Stomach (tissue), 9 donors: Measurements from ENCODE around the gene GZMM. TPM values are rescaled to one million over a fixed set of nuclear protein-coding genes. Genes with fewer than 3 reads are reported as not detected.
A peak's percentile ranks its signal among the peaks of the same experiment; 100 is the strongest.

ENCODE experiments used
- DNase-seq, 2 donors: peaks; one replicate each; pipeline versions ENCODE4 v3.0.0 to v3.0.0-alpha.2; 2013 to 2019
- H3K27ac ChIP-seq, 5 donors: fragments of 200-600 bp in 4 of 5; sonication (generic) in 4 of 5; one replicate each; pipeline ENCODE4 v1.5.1; 2013 to 2019; ENCODE audit warnings: mild to moderate bottlenecking in 1 of 5, moderate library complexity in 1 of 5
- H3K27me3 ChIP-seq, 3 donors: fragments of 200-600 bp; sonication (generic); one replicate each; pipeline ENCODE4 v1.5.1; 2017 to 2019; ENCODE audit warnings: mixed run types in 1 of 3
- H3K36me3 ChIP-seq, 4 donors: fragments of 200-600 bp; sonication (generic); 1 replicate in 3 of 4; 2 replicates in 1 of 4; pipeline ENCODE4 v1.5.1; 2016 to 2019
- H3K4me1 ChIP-seq, 4 donors: fragments of 200-600 bp; sonication (generic); one replicate each; pipeline ENCODE4 v1.5.1; 2016 to 2019
- H3K4me3 ChIP-seq, 4 donors: fragments of 200-600 bp; sonication (generic) in 3 of 4; one replicate each; pipeline ENCODE4 v1.5.1; 2016 to 2019; ENCODE audit warnings: mild to moderate bottlenecking in 1 of 4
- H3K9me3 ChIP-seq, 4 donors: fragments of 200-600 bp; sonication (generic); one replicate each; pipeline ENCODE4 v1.5.1; 2016 to 2019
- EP300 ChIP-seq: sonication (generic); formaldehyde crosslinking; IDR thresholded peaks from one replicate; pipeline ENCODE4 v1.6.1; 2017; ENCODE audit warnings: antibody characterized with exemption
- POLR2A ChIP-seq, 4 donors: fragments of 450-650 bp; IDR thresholded peaks; one replicate each; pipeline ENCODE4 v1.6.1; 2016; ENCODE audit warnings: antibody characterized with exemption in 4 of 4, control low read depth in 2 of 4, mild to moderate bottlenecking in 1 of 4, moderate library complexity in 1 of 4
- POLR2AphosphoS5 ChIP-seq, 3 donors: sonication (generic); formaldehyde crosslinking; IDR thresholded peaks; one replicate each; pipeline ENCODE4 v1.6.1; 2016; ENCODE audit warnings: antibody characterized with exemption in 3 of 3
- WGBS, 5 donors: extraction: QIAGEN DNeasy Blood & Tissue Kit in 3 of 5; methylation state at CpG; one replicate each; pipeline versions ENCODE4 v1.1.5 to v1.1.7; 2013 to 2018; 5-methylcytosine and 5-hydroxymethylcytosine counted together
- intact Hi-C: fragments of 100-400 bp; cut with DNase I; formaldehyde crosslinking; loops from one replicate; pipeline ENCODE4 v1.15.1; 2023; ENCODE audit warnings: low total_unique reads
- polyA plus RNA-seq, 3 donors: library from polyadenylated mRNA; stranded (reverse); fragments of 200-250 nt; gene quantifications; one replicate each; pipeline ENCODE4 v1.2.3, GENCODE V29; 2013
- total RNA-seq, 5 donors: library from RNA; depleted of rRNA; stranded (reverse); fragments of >200 nt; gene quantifications; one replicate each; pipeline versions ENCODE4 v1.1.0 to v1.2.3, GENCODE V29; 2014 to 2016
- TF ChIP-seq, protein P1 (sequence below), 7 experiments: fragments of 450-650 bp in 4 of 7; fragments of 200-600 bp in 3 of 7; sonication (generic) in 3 of 7; IDR thresholded peaks; one replicate each; pipeline ENCODE4 v1.5.1; 2016 to 2019; ENCODE audit warnings: antibody characterized with exemption in 7 of 7, control low read depth in 2 of 7, mild to moderate bottlenecking in 1 of 7
- donor health status: healthy with polysubstance abuse.
- donor health status: Bipolar disorder and iron deficiency.
- donor health status: healthy.

The GZMM gene
- total and polyA plus RNA-seq, 8 donors, result 0.37 to 6.6 (median 0.93) TPM; not detected in 3

DNA sequence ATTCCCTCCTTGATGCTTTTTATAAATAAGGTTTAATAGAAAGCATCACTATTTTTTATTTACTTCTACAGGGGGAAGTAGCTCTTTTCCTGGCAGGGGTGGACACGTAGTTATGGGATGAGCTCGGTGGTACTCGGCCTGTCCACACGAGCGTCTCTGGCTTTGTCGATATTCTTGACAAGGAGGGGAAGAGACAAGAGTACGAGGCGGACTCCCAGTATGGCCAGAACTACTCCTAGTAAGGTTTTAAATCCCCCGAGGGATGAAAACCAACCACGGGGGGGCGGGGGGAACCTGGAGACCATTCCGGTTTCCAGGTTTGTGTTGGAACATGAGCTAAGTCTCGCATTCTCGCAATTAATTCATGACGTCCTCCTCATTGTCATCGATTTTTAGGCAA, 23.0 kb downstream of the GZMM start:
- Histone ChIP-seq H3K36me3 (no peaks in the 10 kb centered on the region), H3K27me3 (no peaks in the 10 kb centered on the region), H3K27ac (peak overlapping the region in 4 of 5 donors; percentile 48 to 85 (median 71)), H3K4me3 (no peak overlapping the region), H3K9me3 (no peaks in the 10 kb centered on the region), H3K4me1 (peaks cover 4 to 20% (median 11%) of the 10 kb centered on the region in 4 donors)
- 80 to 90% (median 88%) methylated on average over 16 of the region's 16 CpGs for WGBS, 5 donors
- TF ChIP-seq EP300, result no peak
- TF ChIP-seq, protein P1, sequence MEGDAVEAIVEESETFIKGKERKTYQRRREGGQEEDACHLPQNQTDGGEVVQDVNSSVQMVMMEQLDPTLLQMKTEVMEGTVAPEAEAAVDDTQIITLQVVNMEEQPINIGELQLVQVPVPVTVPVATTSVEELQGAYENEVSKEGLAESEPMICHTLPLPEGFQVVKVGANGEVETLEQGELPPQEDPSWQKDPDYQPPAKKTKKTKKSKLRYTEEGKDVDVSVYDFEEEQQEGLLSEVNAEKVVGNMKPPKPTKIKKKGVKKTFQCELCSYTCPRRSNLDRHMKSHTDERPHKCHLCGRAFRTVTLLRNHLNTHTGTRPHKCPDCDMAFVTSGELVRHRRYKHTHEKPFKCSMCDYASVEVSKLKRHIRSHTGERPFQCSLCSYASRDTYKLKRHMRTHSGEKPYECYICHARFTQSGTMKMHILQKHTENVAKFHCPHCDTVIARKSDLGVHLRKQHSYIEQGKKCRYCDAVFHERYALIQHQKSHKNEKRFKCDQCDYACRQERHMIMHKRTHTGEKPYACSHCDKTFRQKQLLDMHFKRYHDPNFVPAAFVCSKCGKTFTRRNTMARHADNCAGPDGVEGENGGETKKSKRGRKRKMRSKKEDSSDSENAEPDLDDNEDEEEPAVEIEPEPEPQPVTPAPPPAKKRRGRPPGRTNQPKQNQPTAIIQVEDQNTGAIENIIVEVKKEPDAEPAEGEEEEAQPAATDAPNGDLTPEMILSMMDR (IDR thresholded peaks at IDR 0.05), result no peak
- TF ChIP-seq POLR2AphosphoS5 (IDR thresholded peaks at IDR 0.05), result no peak
- TF ChIP-seq POLR2A (IDR thresholded peaks at IDR 0.05), result no peak
- DNase-seq, result no peak
- intact Hi-C loops, result no loop called here

DNA sequence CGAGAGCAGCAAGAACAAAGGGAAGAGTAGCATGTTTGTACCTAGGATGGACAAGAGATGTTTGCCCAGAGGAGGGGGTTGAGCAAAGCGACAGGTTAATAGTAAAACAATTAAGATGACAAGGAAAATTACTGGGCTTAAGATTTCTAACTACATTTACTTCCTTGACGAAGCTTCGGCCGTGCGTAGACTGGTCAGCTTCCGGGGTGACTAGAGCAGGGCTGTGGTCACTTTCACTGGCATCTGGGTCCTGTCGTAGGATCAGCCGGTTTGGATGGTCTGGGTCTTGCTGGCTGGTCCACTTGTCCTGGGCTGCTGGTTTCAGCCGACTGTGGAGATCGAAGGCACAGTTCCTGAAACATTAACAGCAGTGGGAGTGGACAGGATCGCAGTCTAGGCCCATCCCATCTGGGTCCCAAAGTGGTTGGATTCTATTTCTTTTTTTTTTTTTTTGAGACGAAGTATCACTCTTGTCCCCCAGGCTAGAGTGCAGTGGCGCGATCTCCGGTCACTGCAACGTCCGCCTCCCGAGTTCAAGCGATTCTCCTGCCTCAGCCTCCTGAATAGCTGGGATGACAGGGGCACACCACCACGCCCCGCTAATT, 23.5 kb downstream of the GZMM start:
- TF ChIP-seq POLR2A (IDR thresholded peaks at IDR 0.05) (no peak), EP300 (no peak), POLR2AphosphoS5 (IDR thresholded peaks at IDR 0.05) (no peak)
- TF ChIP-seq, protein P1 (IDR thresholded peaks at IDR 0.05), result no peak
- Histone ChIP-seq H3K4me3 (no peak overlapping the region), H3K27me3 (no peaks in the 10 kb centered on the region), H3K4me1 (peaks cover 4 to 20% (median 11%) of the 10 kb centered on the region in 4 donors), H3K36me3 (no peaks in the 10 kb centered on the region), H3K9me3 (no peaks in the 10 kb centered on the region), H3K27ac (peak overlapping the region in 4 of 5 donors; percentile 48 to 85 (median 71))
- WGBS, 5 donors, result 87 to 95% (median 92%) methylated on average over 19 to 22 of the region's 22 CpGs
- intact Hi-C loops, result no loop called here
- no peak for DNase-seq

DNA sequence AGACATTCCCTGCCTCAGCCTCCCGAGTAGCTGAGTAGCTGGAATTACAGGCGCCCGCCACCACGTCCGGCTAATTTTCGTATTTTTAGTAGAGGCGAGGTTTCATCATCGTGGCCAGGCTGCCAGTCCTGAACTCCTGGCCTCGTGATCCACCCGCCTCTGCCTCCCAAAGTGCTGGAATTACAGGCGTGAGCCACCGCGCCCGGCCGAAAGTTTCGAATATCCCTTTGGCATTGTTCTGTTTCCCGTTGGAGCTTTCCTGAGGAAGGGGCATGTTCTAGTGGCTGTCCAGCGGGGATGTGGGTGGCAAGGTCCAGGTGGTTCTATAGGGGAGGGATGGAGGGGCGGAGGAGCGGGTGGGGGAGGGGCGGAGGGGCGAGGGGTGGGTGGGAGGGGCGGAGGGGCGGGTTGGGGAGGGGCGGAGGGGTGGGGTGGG, 26.4 kb downstream of the GZMM start:
- H3K27ac ChIP-seq, result no peak overlapping the region
- intact Hi-C loops, result loop anchor here (10.0 kb wide), 1 partner anchor 65 kb away; the partner anchor contains the start of genes FGF22 and POLRMT

DNA sequence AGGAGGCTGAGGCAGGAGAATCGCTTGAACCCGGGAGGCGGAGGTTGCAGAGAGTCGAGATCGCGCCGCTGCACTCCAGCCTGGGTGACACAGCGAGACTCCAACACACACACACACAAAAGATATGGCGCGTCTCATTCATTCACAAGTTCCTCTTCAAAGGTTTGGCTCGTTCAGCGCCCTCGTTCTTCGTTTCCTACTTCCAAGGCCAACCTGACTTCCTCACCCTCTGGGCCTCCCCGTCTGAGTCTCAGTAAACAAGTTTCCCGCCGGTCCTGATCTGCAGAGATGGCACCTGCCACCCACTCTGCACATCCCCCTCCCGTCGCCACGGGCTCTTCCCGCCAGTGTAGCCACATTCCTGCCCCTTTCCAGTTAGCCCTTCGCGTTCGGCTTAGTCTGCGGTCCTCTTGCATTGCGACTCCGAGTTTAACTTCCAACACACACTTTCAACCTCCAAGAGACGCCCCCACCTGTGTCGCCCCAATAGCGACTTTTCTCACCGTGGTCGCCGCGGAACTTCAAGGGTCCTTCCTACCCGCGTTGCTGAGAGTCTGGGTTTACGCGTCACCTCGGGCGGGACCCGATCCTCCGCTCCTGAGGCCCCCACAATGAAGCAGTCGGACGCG, 27.2 kb downstream of the GZMM start:
- no peaks in the 10 kb centered on the region for H3K27me3 ChIP-seq
- TF ChIP-seq POLR2A (IDR thresholded peaks at IDR 0.05), result no peak
- TF ChIP-seq, protein P1 (IDR thresholded peaks at IDR 0.05), result no peak
- no peak for TF ChIP-seq EP300
- no peak for TF ChIP-seq POLR2AphosphoS5 (IDR thresholded peaks at IDR 0.05)
- no peaks in the 10 kb centered on the region for H3K36me3 ChIP-seq
- intact Hi-C loops, result loop anchor here (10.0 kb wide), 1 partner anchor 64 kb away; the partner anchor contains the start of genes FGF22 and POLRMT
- peak overlapping the region; percentile 70 to 94 (median 93) for H3K27ac ChIP-seq
- peaks cover 30 to 52% (median 44%) of the 10 kb centered on the region in 4 donors for H3K4me1 ChIP-seq
- H3K9me3 ChIP-seq, result no peaks in the 10 kb centered on the region
- WGBS, 5 donors, result 2 to 4% (median 3%) methylated on average over 44 to 45 of the region's 45 CpGs
- H3K4me3 ChIP-seq, result peak overlapping the region; percentile 92 to 99 (median 96)
- DNase-seq, result peak; percentile 43 to 82

More for the DNA sequence above, 26.4 kb downstream of the GZMM start:
- TF ChIP-seq EP300 (no peak), POLR2A (IDR thresholded peaks at IDR 0.05) (no peak), POLR2AphosphoS5 (IDR thresholded peaks at IDR 0.05) (no peak)
- TF ChIP-seq, protein P1 (IDR thresholded peaks at IDR 0.05), result no peak
- Histone ChIP-seq H3K4me1 (peaks cover 23 to 44% (median 36%) of the 10 kb centered on the region in 4 donors), H3K36me3 (no peaks in the 10 kb centered on the region), H3K9me3 (no peaks in the 10 kb centered on the region), H3K4me3 (no peak overlapping the region), H3K27me3 (no peaks in the 10 kb centered on the region)
- WGBS, 5 donors, result 68 to 92% (median 80%) methylated on average over 17 to 19 of the region's 25 CpGs
- no peak for DNase-seq
